ENCODE data around the gene ZNF77.
"Not testable (repeated sequence)": the region's sequence is repeated elsewhere in the genome, so short reads cannot be mapped to it uniquely, and the experiment has no call there.

The ZNF77 gene

DNA sequence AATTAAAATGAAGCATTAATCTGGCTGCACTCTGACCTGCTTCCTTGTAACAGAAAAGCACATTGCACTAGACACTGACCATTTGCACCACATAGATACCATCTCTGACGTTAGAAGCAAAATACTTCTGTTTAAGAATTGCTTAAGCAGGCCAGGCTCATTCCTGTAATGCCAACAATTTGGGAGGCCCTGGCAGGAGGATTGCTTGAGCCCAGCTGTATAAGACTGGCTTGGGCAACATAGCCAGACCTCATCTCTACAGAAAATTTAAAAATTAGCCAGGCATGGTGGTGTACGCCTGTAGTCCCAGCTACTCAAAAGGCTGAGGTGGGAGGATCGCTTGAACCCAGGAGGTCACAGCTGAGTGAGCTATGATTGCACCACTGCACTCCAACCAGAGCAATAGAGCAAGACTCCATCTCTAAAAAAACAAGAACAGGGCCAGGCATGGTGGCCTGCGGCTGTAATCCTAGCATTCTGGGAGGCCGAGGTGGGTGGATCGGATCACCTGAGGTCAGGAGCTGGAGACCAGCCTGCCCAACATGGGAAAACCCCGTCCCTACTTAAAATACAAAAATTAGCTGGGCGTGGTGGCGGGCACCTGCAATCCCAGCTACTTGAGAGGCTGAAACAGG is 25.5 kb upstream of the ZNF77 start:
- DNase-seq (ENCODE audit: low read depth) = no peak

- no peak for DNase-seq (ENCODE audit: low read depth)
Observed at GRCh38 chr19:2969104-2969504, 24.3 kb upstream of the ZNF77 start.

- DNase-seq (ENCODE audit: low read depth) = no peak
Observed at GRCh38 chr19:2967972-2968371, 23.2 kb upstream of the ZNF77 start.

DNA sequence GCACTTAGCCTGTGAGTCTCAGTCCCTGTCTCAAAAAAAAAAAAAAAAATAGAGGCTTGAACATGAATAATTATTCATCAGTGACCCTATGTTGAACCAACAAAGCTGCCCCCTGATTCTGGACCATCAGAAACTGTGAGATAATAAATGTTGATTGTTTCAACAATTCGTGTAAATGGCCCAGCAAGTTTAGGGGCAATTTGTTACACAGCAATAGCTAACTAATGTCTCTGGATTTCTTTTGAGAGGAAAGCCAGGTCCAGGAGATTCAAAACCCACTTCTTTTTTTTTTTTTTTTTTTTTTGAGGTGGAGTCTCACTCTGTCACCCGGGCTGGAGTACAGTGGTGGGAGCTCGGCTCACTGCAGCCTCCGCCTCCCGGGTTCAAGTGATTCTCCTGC is 20.1 kb upstream of the ZNF77 start:
- no peak for DNase-seq (ENCODE audit: low read depth)

- DNase-seq (ENCODE audit: low read depth) = not testable (repeated sequence)
Observed at GRCh38 chr19:2963631-2964030, 18.9 kb upstream of the ZNF77 start.

- DNase-seq (ENCODE audit: low read depth) = no peak
Observed at GRCh38 chr19:2963122-2963521, 18.4 kb upstream of the ZNF77 start.

DNA sequence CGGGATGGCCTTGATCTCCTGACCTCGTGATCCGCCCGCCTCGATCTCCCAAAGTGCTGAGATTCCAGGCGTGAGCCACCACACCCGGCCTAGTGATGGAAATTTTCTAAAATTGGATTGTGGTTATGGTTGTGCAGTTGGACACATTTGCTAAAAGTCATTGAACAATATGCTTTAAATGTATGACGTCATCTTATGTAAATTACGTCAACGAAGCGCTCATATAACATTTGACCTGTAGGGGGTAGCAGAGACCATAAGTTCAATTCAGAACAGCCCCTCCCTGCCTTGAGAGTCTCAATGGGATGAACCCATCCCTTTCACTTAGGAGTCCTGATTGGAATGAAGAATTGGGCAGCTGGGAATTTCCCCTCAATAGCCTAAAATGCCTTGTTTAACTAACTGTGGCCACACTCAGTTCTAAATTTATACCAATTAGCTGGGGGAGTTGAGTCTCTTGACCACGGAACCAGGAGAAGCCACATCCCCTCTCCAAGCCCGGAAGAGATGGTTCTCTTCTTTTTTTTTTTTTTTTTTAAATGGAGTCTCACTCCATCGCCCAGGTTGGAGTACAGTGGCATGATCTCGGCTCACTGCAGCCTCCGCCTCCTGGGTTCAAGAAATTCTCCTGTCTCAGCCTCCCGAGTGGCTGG is 17.4 kb upstream of the ZNF77 start:
- DNase-seq (ENCODE audit: low read depth) = peak; percentile 41

- DNase-seq (ENCODE audit: low read depth) = no peak
Observed at GRCh38 chr19:2960120-2960519, 15.3 kb upstream of the ZNF77 start.

DNA sequence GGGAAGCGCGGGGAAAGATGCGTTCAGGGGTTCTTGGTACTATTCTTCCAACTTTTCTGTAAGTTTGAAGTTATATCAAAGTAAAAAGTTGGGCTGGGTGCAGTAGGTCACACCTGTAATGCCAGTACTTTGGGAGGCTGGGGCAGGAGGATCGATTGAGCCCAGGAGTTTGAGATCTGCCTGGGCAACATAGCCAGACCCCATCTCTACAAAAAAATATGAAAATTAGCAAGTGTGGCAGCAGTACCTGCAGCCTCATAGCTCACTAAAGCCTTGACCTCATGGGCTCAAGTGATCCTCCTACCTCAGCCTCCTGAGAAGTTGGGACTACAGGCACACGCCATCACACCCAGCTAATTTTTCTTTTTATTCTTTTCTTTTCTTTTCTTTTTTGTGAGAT is 12.4 kb upstream of the ZNF77 start:
- no peak for DNase-seq (ENCODE audit: low read depth)

GRCh38 chr19:2952953-2953481 is 8.2 kb upstream of the ZNF77 start:
- DNase-seq (ENCODE audit: low read depth) = no peak

- DNase-seq (ENCODE audit: low read depth) = peak; percentile 100
Observed at GRCh38 chr19:2950286-2951124, 5.7 kb upstream of the ZNF77 start.

DNA sequence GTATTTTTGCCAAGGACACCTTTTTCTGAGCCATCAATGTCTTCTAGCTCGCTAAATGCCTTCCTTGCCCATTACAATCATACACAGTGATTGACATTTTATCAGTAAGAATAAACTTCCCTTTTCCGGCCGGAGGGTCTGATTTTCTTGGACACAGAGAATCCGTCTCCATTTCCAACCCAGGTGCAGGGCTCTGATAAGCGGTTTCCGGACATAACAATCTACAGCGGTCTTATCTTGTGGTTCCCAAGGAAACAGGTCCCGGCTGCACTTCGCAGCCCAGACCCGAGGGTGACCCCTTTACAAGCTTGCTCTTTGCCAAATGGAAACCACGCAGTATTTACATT is 5.1 kb upstream of the ZNF77 start:
- no peak for DNase-seq (ENCODE audit: low read depth)

DNA sequence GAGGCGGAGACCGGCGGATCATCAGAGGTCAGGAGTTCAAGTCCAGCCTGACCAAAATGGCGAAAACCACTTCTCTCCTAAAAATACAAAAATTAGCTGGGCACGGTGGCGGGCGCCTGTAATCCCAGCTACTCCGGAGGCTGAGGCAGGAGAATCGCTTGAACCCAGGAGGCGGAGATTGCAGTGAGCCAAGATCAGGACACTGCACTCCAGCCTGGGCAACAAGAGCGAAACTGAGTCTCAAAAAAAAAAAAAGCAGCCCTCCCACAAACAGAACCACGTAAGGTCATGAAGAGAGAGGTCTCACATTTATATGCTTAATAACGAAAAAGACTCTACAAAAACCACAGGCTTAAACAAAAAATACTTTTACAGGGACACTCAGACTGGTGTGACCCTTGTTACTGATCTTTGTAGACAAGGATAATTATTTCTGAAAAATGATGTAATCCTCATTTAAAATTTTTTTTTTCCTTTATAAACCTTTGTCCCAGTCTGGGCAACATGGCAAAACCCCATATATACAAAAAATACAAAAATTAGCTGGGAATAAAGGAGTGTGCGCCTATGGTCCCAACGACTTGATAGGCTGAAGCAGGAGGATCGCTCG is 909 bp upstream of the ZNF77 start:
- DNase-seq (ENCODE audit: low read depth) = no peak

GRCh38 chr19:2944403-2944774 is 382 bp downstream of the ZNF77 start:
- no peak for DNase-seq (ENCODE audit: low read depth)

DNA sequence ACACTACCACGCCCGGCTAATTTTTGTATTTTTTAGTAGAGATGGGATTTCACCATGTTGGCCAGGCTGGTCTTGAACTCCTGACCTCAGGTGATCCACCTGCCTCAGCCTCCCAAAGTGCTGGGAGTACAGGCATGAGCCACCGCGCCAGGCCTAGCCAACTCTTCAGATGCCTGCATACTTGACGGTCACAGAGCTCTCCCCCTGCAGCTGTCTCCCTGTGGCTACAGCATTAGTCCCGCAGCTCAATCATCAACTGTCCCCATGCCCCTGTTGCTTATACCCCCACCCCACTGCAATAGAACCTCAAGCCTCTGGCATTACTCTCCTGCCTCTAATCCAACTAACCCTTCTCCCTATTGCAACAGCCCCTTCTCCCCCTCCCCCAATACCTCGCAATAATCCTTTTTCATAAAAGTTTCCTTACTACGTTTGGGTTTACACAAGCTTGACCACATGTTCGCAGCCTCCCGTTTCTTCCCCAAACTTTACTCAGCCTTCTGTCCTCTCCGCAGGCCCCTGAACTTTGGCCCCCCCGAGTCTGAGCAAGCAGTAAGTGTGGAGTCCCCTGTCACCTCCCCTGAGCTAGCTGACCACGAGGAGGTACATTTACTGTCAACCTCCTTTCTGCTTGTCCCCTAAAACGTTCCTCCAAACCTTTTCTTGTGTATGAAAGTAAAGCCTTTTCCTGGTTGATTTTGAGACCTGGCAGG is 1.7 kb downstream of the ZNF77 start:
- DNase-seq (ENCODE audit: low read depth) = no peak

GRCh38 chr19:2935863-2936262 is 8.9 kb downstream of the ZNF77 start:
- DNase-seq (ENCODE audit: low read depth) = not testable (repeated sequence)

DNA sequence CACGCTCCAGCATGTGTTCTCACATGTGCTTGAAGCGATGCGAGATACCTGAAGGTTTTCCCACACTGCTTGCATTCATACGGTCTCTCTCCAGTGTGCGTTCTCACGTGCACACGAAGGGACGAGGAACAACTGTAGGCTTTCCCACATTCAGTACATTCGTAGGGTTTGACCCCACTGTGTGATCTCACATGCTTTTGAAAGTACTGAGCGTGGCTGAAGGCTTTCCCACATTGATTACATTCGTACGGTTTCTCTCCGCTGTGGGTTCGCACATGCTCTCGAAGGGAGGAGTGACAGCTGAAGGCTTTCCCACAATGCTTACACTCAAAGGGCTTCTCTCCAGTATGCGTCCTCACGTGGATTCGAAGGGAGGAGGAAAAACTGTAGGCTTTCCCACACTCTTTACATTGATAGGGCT is 11.3 kb downstream of the ZNF77 start:
- no peak for DNase-seq (ENCODE audit: low read depth)

DNA sequence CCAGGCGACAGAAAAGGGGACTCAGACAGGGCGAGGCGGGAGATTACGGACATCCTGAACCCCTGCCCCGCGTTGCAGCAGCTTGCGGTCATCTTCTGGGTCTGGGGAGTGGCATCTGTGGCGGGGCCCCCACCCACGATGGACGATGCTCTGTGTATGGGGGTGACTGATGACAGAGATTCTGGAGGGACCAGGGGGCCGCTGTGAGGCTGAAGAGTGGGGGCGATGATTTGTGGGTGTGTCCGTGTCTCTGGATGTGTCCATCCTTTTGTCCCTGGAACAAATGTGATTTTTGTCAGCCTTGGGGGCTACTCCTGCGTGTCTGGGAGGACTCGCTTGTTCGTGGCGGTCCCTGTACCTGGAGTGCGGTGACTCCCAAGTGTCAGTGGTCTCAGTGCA is 17.7 kb downstream of the ZNF77 start:
- DNase-seq (ENCODE audit: low read depth) = no peak

DNA sequence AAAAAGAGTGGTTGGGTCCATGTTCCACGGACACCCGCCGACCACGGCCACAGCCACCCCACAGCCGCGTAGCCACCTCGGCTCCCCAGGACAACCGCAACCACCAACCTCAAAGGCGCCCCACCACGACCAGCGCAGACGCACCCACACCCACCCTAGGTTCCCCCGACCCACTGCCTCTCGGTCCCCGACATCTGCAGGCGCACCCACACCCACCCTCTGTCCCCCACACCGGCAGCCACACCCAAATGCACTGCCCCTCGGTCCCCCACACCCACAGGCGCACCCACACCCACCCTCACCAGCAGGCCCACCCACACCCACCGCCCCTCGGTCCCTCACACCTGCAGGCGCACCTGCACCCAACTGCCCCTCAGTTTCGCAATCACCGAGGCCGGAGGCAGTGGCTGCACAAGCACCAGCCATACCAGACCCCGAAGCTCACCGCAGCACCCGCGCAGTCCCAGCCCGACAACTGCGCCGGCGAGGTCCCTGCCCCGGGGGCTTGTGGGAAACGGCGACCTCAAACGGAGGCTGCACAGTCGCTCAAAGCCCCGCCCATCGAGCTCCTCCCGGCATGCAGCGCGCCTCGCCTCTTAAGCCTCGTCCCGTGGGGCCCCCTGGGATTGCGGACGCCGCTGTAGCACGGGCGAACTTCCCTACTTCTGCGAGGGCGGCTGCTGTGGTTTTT is 18.3 kb downstream of the ZNF77 start:
- no peak for DNase-seq (ENCODE audit: low read depth)

- no peak for DNase-seq (ENCODE audit: low read depth)
Observed at GRCh38 chr19:2923510-2923909, 21.3 kb downstream of the ZNF77 start.

DNA sequence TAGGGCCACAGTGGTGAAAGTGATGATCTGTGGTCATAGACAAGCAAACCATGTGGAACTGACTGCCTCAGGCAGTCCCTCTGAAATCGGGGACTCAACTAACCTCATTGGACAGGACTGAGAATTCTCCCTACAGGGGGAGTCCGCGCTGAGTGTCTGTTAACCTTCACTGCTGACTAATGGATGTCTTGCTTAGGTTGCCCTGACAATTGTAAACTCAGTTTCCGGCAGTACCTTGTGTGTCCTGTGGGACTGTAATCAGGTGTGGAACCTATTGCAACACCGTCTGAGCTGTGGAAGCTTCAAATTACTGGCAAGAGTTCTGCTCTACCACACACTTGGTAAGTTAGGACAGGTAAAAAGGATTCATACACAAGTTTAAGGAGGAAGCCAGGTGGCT is 21.8 kb downstream of the ZNF77 start:
- DNase-seq (ENCODE audit: low read depth) = no peak

Data from stimulated activated CD4-positive, alpha-beta T cell treated with anti-CD3 and anti-CD28 coated beads, Interleukin-2, amount 100 ng/mL, for 4 hours (primary cell).